GM18508 (cell line): Measurements from ENCODE around the gene CANX.

ENCODE experiments used
- ATAC-seq: cut with Tn5 transposase; IDR thresholded peaks from one replicate; pipeline ENCODE4 v1.9.1; 2021; ENCODE audit warnings: moderate number of reproducible peaks; ENCODE audit not compliant: insufficient read depth, unreplicated experiment

CANX gene

DNA sequence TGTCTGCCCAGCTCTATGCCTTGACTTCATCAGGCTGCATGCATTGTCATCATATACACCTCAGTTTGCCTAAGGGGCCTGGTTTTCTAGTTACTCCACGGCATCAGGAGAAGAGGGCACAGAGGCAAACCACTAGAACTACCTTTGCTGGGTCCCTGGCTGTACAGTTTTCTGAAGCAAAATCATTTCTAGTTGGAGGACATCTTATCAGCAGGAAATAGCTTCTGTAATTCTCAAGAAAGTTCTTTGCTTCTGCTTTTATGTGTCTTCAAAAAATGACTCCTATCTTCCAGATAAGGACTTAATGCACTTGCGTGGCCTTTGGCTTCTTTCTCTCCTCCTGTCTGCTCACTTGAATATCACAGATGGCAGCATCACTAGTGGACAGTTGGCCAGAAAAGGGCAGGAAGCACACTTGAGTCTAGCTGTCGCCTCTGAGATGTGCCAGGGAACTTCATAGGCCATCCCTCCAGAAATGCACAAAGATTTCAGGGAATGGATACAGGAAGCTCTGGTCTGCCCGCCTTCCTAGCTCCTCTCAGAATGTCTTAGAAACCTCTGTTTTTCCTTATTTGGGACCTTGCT is 72.6 kb downstream of the CANX start:
- ATAC-seq, result no peak

DNA sequence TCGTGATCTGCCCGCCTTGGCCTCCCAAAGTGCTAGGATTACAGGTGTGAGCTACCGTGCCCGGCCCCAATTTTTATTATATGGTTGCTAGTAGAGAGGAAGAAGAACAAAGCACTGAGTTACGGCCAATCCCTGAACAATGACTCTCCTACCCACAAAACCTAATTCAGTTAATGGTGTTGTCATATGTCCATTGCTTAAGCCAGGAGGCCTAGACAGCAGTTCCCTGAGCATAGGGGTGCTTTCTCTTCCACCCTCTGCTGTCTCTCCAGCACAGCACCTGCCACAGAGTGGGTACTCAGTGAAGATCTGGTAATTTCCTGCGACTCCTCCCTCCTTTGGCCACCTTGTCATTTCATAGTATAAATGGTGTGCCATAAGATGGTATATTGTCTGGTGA is 73.6 kb downstream of the CANX start:
- no peak for ATAC-seq

DNA sequence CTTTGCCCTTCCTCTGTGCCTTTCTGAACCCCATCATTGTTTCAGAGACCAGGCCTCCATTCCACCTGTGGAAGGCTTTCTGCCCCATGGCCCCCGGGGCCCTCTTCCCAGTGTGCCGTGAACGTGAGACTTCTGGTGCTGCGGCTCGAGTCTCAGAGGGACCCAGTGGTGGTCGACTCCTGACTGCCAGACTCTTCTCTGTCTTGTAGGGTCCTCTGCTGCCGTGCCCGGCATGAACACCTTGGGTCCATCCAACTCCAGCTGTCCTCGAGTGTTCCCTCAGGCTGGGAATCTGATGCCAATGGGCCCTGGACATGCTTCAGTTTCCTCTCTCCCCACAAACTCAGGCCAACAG is 74.9 kb downstream of the CANX start:
- ATAC-seq, result no peak

DNA sequence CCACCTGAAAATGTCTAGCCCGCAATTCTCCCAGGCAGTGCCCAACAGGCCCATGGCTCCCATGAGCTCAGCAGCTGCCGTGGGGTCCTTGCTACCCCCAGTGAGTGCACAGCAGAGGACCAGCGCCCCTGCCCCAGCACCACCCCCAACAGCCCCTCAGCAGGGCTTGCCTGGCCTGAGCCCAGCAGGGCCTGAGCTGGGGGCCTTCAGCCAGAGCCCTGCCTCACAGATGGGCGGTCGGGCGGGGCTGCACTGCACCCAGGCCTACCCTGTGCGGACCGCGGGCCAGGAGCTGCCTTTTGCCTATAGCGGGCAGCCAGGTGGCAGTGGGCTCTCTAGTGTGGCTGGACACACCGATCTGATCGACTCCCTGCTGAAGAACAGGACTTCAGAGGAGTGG is 75.7 kb downstream of the CANX start:
- no peak for ATAC-seq

DNA sequence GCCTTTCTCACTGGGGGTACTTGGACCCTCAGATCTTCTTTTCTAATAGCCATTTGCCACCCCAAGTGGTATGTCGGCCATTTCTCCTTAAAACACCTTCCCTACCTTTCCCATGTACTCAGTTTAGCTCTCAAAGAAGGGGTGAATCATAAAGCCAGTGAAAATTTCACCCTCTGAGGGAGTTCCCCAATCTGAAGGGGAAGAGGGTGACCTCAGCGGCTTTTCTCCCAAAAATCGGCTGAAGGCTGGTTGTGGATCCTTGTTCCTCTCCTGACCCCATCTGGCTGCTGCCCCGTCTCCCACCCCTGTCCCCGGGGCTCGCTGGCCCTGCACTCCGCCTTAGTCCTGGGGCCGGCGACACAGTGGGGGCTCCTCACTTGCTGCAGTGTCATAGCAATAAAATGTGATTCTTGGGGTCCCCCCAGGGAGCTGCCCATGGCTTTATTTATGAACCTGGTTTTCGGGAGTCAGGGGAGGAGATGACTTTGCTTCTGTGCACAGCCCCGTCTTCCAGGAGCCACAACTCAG is 77.7 kb downstream of the CANX start:
- no peak for ATAC-seq

DNA sequence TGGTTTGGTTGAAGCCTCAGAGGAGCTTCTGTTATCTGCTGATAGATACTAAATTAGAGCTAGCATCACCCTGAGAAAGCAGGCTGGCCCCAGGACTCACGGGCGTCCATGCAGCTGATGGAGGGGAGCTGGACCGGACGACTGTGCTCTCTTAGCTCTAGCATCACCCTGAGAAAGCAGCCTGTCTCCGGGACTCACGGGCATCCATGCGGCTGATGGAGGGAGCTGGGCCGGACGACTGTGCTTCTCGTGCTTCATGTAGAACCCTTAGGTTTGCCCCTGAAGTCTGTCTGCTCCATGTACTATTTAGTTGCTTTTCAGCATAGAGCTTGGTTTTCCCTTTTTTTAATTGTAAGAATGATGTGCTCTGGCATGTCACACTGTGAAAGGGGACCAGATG is 78.7 kb downstream of the CANX start:
- ATAC-seq, result no peak

DNA sequence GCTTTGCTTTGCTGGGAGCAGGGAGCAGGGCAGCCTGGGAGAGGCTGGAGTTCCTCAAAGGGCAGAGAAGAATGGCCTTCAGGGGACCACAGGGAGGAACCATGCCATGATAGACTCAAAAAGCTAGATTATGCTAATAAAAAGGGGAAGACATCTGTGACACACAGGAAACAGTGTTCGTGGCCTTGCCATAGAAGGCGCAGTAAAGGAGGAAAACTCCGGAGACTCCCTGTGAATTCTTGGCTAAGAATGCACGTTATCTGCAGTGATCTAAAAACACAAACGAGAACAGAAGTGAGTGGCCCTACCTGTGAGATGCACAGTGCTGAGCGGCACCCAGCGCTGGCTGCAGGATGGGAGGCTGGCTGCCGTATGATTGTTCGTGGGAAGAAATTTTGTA is 79.1 kb downstream of the CANX start:
- ATAC-seq, result no peak

DNA sequence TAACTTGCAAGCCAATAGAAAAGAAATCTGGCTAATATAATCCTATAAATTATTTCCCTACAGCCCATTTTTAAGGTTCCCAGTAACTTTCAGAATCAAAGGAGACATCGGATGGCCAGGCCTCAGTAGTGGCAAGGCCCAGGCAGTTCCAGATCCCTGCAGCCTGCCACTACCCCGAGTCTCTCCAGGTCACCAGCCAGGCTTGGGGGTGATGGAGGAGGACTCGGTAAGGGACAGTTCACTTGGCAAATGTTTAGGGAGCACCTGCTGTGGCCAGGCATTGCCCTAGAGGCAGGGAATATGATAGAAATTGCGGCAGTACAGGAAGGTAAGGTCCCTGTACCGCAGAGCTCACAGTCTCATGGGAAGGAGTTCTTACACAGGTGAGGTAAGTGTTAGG is 79.8 kb downstream of the CANX start:
- ATAC-seq, result no peak

DNA sequence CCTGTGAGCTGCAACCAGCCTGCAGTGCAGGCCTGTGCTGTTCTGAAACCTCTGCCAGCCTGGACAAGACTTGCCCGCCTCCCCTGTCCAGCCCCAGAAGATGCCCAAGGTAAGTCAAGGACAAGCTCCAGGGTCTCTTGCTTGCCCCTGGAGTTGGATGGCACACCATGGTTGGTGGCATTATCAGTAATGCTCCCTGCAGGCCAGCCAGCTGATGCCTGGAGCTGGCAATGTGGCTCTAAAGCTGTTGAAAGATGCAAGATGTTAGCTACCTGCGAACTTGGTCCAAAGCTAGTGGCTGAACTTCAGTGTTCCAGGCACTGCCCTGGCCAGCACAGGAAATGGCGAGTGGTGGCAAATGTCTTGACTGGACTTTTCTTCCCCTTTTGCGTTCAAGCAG is 81.1 kb downstream of the CANX start:
- no peak for ATAC-seq

DNA sequence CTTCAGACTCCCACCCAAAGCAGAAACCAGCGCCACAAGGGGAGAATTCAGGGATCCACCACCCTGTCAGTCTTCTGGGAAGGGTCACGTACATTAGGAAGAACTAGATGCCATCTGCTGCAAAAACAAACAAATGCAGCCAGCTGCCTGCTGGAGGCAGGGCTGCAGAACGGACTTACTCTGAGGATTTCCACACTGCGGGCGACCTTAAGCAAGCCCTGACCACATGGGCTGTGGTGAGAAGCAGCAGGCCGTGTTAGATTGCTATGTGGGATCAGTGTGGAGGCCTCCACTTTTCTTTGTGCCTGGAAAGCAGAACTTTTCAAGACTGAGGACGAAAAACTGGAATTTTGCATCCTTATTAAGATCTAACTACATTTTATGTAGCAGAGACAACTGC is 81.6 kb downstream of the CANX start:
- ATAC-seq, result no peak
